Activated naive CD8-positive, alpha-beta T cell treated with anti-CD3 and anti-CD28 coated beads, Interleukin-2, amount 50 U/mL, for 24 hours (primary cell): ENCODE results near the gene SYNDIG1.

Source experiments
- ATAC-seq: fragments of 150-1000 bp; cut with Tn5 transposase; one replicate; pipeline ENCODE4 v1.10.0; 2021
- DNase-seq: peaks from one replicate; pipeline ENCODE4 v3.0.0; 2021
- H3K27ac Mint-ChIP-seq: one replicate; pipeline ENCODE4 v1.8.0; 2021; ENCODE audit warnings: mild to moderate bottlenecking, mixed read lengths
- H3K27me3 Mint-ChIP-seq: one replicate; pipeline ENCODE4 v1.8.0; 2021; ENCODE audit warnings: mixed read lengths
- H3K36me3 Mint-ChIP-seq: one replicate; pipeline ENCODE4 v1.8.0; 2021; ENCODE audit warnings: low read depth, mixed read lengths
- H3K4me1 Mint-ChIP-seq: one replicate; pipeline ENCODE4 v1.8.0; 2021; ENCODE audit warnings: mixed read lengths
- H3K4me3 Mint-ChIP-seq: one replicate; pipeline ENCODE4 v1.8.0; 2021; ENCODE audit warnings: mild to moderate bottlenecking, moderate library complexity, mixed read lengths
- H3K9me3 Mint-ChIP-seq: one replicate; pipeline ENCODE4 v1.8.0; 2021; ENCODE audit warnings: mixed read lengths

Gene SYNDIG1

GRCh38 chr20:24530131-24530680 is 60.8 kb downstream of the SYNDIG1 start:
- H3K27ac Mint-ChIP-seq: no peak overlapping the region
- DNase-seq: no peak
- no peak overlapping the region for H3K4me3 Mint-ChIP-seq
- no peaks in the 10 kb centered on the region for H3K4me1 Mint-ChIP-seq
- no peaks in the 10 kb centered on the region for H3K9me3 Mint-ChIP-seq
- H3K36me3 Mint-ChIP-seq: no peaks in the 10 kb centered on the region
- no peak for ATAC-seq
- no peaks in the 10 kb centered on the region for H3K27me3 Mint-ChIP-seq

GRCh38 chr20:24531202-24531601 is 61.8 kb downstream of the SYNDIG1 start:
- Mint-ChIP-seq H3K4me1 (no peaks in the 10 kb centered on the region), H3K36me3 (no peaks in the 10 kb centered on the region), H3K27me3 (no peaks in the 10 kb centered on the region), H3K9me3 (no peaks in the 10 kb centered on the region), H3K4me3 (no peak overlapping the region), H3K27ac (no peak overlapping the region)
- DNase-seq (no peak), ATAC-seq (no peak)

GRCh38 chr20:24531631-24532419 is 62.4 kb downstream of the SYNDIG1 start:
- Mint-ChIP-seq H3K4me1 (no peaks in the 10 kb centered on the region), H3K36me3 (no peaks in the 10 kb centered on the region), H3K4me3 (no peak overlapping the region), H3K9me3 (no peaks in the 10 kb centered on the region), H3K27me3 (no peaks in the 10 kb centered on the region), H3K27ac (no peak overlapping the region)
- DNase-seq (no peak), ATAC-seq (no peak)

- H3K4me3 Mint-ChIP-seq: no peak overlapping the region
- H3K36me3 Mint-ChIP-seq: no peaks in the 10 kb centered on the region
- no peak for ATAC-seq
- H3K9me3 Mint-ChIP-seq: no peaks in the 10 kb centered on the region
- H3K4me1 Mint-ChIP-seq: no peaks in the 10 kb centered on the region
- no peaks in the 10 kb centered on the region for H3K27me3 Mint-ChIP-seq
- H3K27ac Mint-ChIP-seq: no peak overlapping the region
- DNase-seq: no peak
Measured at GRCh38 chr20:24533449-24533848, 64.0 kb downstream of the SYNDIG1 start.

GRCh38 chr20:24534282-24534681 is 64.9 kb downstream of the SYNDIG1 start:
- Mint-ChIP-seq H3K4me1 (no peaks in the 10 kb centered on the region), H3K36me3 (no peaks in the 10 kb centered on the region), H3K27ac (no peak overlapping the region), H3K9me3 (no peaks in the 10 kb centered on the region), H3K27me3 (no peaks in the 10 kb centered on the region), H3K4me3 (no peak overlapping the region)
- ATAC-seq (no peak), DNase-seq (no peak)

- Mint-ChIP-seq H3K9me3 (peaks cover 6% of the 10 kb centered on the region), H3K4me1 (no peaks in the 10 kb centered on the region), H3K36me3 (no peaks in the 10 kb centered on the region), H3K4me3 (no peak overlapping the region), H3K27ac (no peak overlapping the region), H3K27me3 (peaks cover 2% of the 10 kb centered on the region)
- DNase-seq: no peak
- ATAC-seq: no peak
Measured at GRCh38 chr20:24535941-24536730, 66.7 kb downstream of the SYNDIG1 start.

- Mint-ChIP-seq H3K36me3 (no peaks in the 10 kb centered on the region), H3K27ac (no peak overlapping the region), H3K9me3 (peaks cover 6% of the 10 kb centered on the region), H3K4me3 (no peak overlapping the region), H3K4me1 (no peaks in the 10 kb centered on the region), H3K27me3 (peaks cover 4% of the 10 kb centered on the region)
- ATAC-seq: no peak
- DNase-seq: no peak
Measured at GRCh38 chr20:24537210-24537609, 67.8 kb downstream of the SYNDIG1 start.

- Mint-ChIP-seq H3K27me3 (peaks cover 10% of the 10 kb centered on the region), H3K27ac (no peak overlapping the region), H3K9me3 (peaks cover 6% of the 10 kb centered on the region), H3K36me3 (no peaks in the 10 kb centered on the region), H3K4me1 (no peaks in the 10 kb centered on the region), H3K4me3 (no peak overlapping the region)
- no peak for ATAC-seq
- DNase-seq: no peak
Measured at GRCh38 chr20:24542721-24543120, 73.3 kb downstream of the SYNDIG1 start.

- no peaks in the 10 kb centered on the region for H3K4me1 Mint-ChIP-seq
- H3K27me3 Mint-ChIP-seq: peaks cover 10% of the 10 kb centered on the region
- ATAC-seq: no peak
- no peak overlapping the region for H3K4me3 Mint-ChIP-seq
- H3K36me3 Mint-ChIP-seq: no peaks in the 10 kb centered on the region
- H3K9me3 Mint-ChIP-seq: peaks cover 6% of the 10 kb centered on the region
- no peak for DNase-seq
- no peak overlapping the region for H3K27ac Mint-ChIP-seq
Measured at GRCh38 chr20:24543168-24543567, 73.7 kb downstream of the SYNDIG1 start.

GRCh38 chr20:24543741-24544140 is 74.3 kb downstream of the SYNDIG1 start:
- H3K4me1 Mint-ChIP-seq: no peaks in the 10 kb centered on the region
- H3K27me3 Mint-ChIP-seq: peaks cover 10% of the 10 kb centered on the region
- no peak overlapping the region for H3K27ac Mint-ChIP-seq
- no peak overlapping the region for H3K4me3 Mint-ChIP-seq
- peaks cover 6% of the 10 kb centered on the region for H3K9me3 Mint-ChIP-seq
- ATAC-seq (no peak), DNase-seq (no peak)
- H3K36me3 Mint-ChIP-seq: no peaks in the 10 kb centered on the region

GRCh38 chr20:24544371-24544770 is 74.9 kb downstream of the SYNDIG1 start:
- H3K27me3 Mint-ChIP-seq: peaks cover 10% of the 10 kb centered on the region
- H3K27ac Mint-ChIP-seq: no peak overlapping the region
- H3K36me3 Mint-ChIP-seq: no peaks in the 10 kb centered on the region
- no peak for ATAC-seq
- no peak overlapping the region for H3K4me3 Mint-ChIP-seq
- H3K9me3 Mint-ChIP-seq: peaks cover 6% of the 10 kb centered on the region
- DNase-seq: no peak
- no peaks in the 10 kb centered on the region for H3K4me1 Mint-ChIP-seq

- no peaks in the 10 kb centered on the region for H3K36me3 Mint-ChIP-seq
- H3K4me3 Mint-ChIP-seq: no peak overlapping the region
- ATAC-seq (no peak), DNase-seq (no peak)
- peaks cover 10% of the 10 kb centered on the region for H3K27me3 Mint-ChIP-seq
- H3K27ac Mint-ChIP-seq: no peak overlapping the region
- peaks cover 6% of the 10 kb centered on the region for H3K9me3 Mint-ChIP-seq
- no peaks in the 10 kb centered on the region for H3K4me1 Mint-ChIP-seq
Measured at GRCh38 chr20:24545168-24545567, 75.7 kb downstream of the SYNDIG1 start.

- Mint-ChIP-seq H3K4me3 (no peak overlapping the region), H3K27me3 (peaks cover 8% of the 10 kb centered on the region), H3K9me3 (no peaks in the 10 kb centered on the region), H3K36me3 (no peaks in the 10 kb centered on the region), H3K4me1 (no peaks in the 10 kb centered on the region), H3K27ac (no peak overlapping the region)
- no peak for ATAC-seq
- DNase-seq: no peak
Measured at GRCh38 chr20:24546232-24546892, 76.9 kb downstream of the SYNDIG1 start.

- H3K36me3 Mint-ChIP-seq: no peaks in the 10 kb centered on the region
- no peak overlapping the region for H3K4me3 Mint-ChIP-seq
- H3K9me3 Mint-ChIP-seq: no peaks in the 10 kb centered on the region
- no peaks in the 10 kb centered on the region for H3K4me1 Mint-ChIP-seq
- DNase-seq (no peak), ATAC-seq (no peak)
- peaks cover 6% of the 10 kb centered on the region for H3K27me3 Mint-ChIP-seq
- no peak overlapping the region for H3K27ac Mint-ChIP-seq
Measured at GRCh38 chr20:24547967-24548366, 78.5 kb downstream of the SYNDIG1 start.
